ENCODE data around the gene PLPPR5. TPM values are rescaled to one million over a fixed set of nuclear protein-coding genes. Genes with fewer than 3 reads are reported as not detected.

The PLPPR5 gene
- total RNA-seq, 3 donors from 2014 or later (not counting 1 experiment from before 2014, with no cell fraction given), result not detected

DNA sequence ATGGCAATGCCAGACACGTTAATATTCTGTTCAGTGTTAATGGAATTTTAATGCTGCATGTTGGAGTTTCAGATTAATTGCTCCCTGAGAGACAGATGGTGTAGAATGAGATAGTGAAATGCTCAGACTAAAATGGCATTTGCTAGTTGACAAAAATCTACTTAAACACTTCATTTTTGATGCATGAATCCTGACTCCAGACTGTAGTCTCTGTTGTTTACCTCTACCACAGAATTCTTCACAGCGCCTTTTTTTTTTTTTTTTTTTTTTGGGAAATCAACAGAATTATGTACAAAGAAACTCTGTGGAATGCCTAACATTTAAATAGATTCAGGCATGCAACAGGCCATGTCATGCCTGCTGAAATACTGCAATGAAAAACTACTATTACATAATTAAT is 111.3 kb downstream of the PLPPR5 start:
- DNase-seq (no peak), ATAC-seq (no peak)
- 100% methylated on average over 1 of the region's 2 CpGs for WGBS (ENCODE audit: insufficient coverage)
- Histone ChIP-seq H3K36me3 (ENCODE audit: control insufficient read depth, insufficient read depth, low read length) (no peaks in the 10 kb centered on the region), H3K4me3 (ENCODE audit: low read length) (no peak overlapping the region), H3K4me1 (ENCODE audit: control insufficient read depth, insufficient read depth, low read length) (no peaks in the 10 kb centered on the region), H3K27ac (ENCODE audit: low read length) (no peak overlapping the region), H3K27me3 (ENCODE audit: control insufficient read depth, insufficient read depth, low read length) (no peaks in the 10 kb centered on the region), H3K9me3 (ENCODE audit: control insufficient read depth, insufficient read depth, low read length) (no peaks in the 10 kb centered on the region)
- Mint-ChIP-seq H3K4me3 (no peak overlapping the region), H3K27ac (no peak overlapping the region), H3K27me3 (ENCODE audit: low read depth in 2 of 2) (no peaks in the 10 kb centered on the region), H3K4me1 (no peaks in the 10 kb centered on the region), H3K9me3 (no peaks in the 10 kb centered on the region), H3K36me3 (no peaks in the 10 kb centered on the region)
- intact Hi-C loops (cut with micrococcal nuclease), result no loop called here
- TF ChIP-seq, protein P1, sequence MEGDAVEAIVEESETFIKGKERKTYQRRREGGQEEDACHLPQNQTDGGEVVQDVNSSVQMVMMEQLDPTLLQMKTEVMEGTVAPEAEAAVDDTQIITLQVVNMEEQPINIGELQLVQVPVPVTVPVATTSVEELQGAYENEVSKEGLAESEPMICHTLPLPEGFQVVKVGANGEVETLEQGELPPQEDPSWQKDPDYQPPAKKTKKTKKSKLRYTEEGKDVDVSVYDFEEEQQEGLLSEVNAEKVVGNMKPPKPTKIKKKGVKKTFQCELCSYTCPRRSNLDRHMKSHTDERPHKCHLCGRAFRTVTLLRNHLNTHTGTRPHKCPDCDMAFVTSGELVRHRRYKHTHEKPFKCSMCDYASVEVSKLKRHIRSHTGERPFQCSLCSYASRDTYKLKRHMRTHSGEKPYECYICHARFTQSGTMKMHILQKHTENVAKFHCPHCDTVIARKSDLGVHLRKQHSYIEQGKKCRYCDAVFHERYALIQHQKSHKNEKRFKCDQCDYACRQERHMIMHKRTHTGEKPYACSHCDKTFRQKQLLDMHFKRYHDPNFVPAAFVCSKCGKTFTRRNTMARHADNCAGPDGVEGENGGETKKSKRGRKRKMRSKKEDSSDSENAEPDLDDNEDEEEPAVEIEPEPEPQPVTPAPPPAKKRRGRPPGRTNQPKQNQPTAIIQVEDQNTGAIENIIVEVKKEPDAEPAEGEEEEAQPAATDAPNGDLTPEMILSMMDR (IDR thresholded peaks at IDR 0.05), result no peak

DNA sequence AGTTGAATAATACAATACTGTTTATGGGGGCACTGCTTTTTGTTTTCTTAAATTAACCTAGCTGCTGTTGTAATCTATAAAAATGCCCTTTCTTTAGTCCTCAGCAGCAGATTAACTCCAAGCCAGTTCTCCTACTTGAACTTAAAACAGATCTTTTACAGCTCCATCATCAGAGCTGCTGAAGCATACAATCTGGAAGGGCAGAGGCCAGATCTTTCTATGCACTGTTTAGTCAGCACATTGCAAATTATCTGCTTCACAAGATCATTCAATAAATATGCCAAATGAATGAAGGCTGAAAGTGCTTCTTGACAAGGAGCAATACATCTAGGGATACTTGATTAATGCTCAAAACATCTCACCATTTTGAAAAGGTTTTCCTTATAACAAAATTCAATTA is 115.8 kb downstream of the PLPPR5 start:
- ATAC-seq, result no peak
- Mint-ChIP-seq H3K4me1 (no peaks in the 10 kb centered on the region), H3K27me3 (ENCODE audit: low read depth in 2 of 2) (no peaks in the 10 kb centered on the region), H3K9me3 (no peaks in the 10 kb centered on the region), H3K27ac (no peak overlapping the region), H3K4me3 (no peak overlapping the region), H3K36me3 (no peaks in the 10 kb centered on the region)
- Histone ChIP-seq H3K36me3 (ENCODE audit: control insufficient read depth, insufficient read depth, low read length) (no peaks in the 10 kb centered on the region), H3K4me3 (ENCODE audit: low read length) (no peak overlapping the region), H3K4me1 (ENCODE audit: control insufficient read depth, insufficient read depth, low read length) (no peaks in the 10 kb centered on the region), H3K27ac (ENCODE audit: low read length) (no peak overlapping the region), H3K9me3 (ENCODE audit: control insufficient read depth, insufficient read depth, low read length) (no peaks in the 10 kb centered on the region), H3K27me3 (ENCODE audit: control insufficient read depth, insufficient read depth, low read length) (no peaks in the 10 kb centered on the region)
- TF ChIP-seq, protein P1 (IDR thresholded peaks at IDR 0.05), result no peak
- no peak for DNase-seq
- intact Hi-C loops (cut with micrococcal nuclease), result no loop called here

DNA sequence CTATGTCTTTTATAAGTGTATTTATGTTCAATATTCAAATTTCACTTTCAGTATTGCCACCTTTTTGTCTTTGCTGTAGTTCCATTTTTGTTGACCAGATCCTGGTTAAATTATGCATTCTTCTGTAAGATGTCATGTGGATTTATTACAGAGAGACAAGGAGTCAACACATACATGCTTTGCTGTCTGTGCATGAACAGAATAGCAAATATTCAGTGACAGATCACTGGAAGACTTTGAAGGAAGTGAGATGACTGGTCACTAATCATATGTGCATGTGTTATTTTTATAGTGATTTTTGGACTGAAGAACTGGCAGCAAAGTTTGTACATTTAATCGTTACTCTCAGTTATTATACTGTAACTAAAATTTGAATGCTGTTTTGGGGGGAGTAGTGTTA is 117.2 kb downstream of the PLPPR5 start:
- no peak for ATAC-seq
- Mint-ChIP-seq H3K4me3 (no peak overlapping the region), H3K27me3 (ENCODE audit: low read depth in 2 of 2) (no peaks in the 10 kb centered on the region), H3K9me3 (no peaks in the 10 kb centered on the region), H3K27ac (no peak overlapping the region), H3K4me1 (no peaks in the 10 kb centered on the region), H3K36me3 (no peaks in the 10 kb centered on the region)
- Histone ChIP-seq H3K4me1 (ENCODE audit: control insufficient read depth, insufficient read depth, low read length) (no peaks in the 10 kb centered on the region), H3K36me3 (ENCODE audit: control insufficient read depth, insufficient read depth, low read length) (no peaks in the 10 kb centered on the region), H3K27me3 (ENCODE audit: control insufficient read depth, insufficient read depth, low read length) (no peaks in the 10 kb centered on the region), H3K9me3 (ENCODE audit: control insufficient read depth, insufficient read depth, low read length) (no peaks in the 10 kb centered on the region), H3K27ac (ENCODE audit: low read length) (no peak overlapping the region), H3K4me3 (ENCODE audit: low read length) (no peak overlapping the region)
- TF ChIP-seq, protein P1 (IDR thresholded peaks at IDR 0.05), result no peak
- intact Hi-C loops (cut with micrococcal nuclease), result no loop called here
- no peak for DNase-seq
- WGBS (ENCODE audit: insufficient coverage), result 80% methylated on average over 1 of the region's 1 CpG

DNA sequence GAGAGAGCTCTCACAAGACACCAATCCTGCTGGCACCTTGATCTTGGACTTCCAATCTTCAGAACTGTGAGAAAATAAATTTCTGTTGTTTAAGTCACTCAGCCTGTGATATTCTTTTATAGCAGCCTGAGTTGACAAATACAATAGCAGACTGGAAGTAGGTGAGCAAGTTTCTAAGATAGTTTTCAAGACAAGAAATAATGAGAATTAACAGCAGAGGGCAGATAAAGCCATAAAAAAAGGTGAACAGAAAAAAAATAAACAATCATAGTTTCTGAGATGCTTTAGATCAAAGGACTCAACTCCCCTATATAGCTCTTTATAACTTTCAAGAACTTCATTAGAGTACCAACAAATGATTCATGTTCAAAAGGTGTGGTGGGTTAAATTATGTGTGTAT is 119.8 kb downstream of the PLPPR5 start:
- Histone ChIP-seq H3K4me1 (ENCODE audit: control insufficient read depth, insufficient read depth, low read length) (no peaks in the 10 kb centered on the region), H3K27me3 (ENCODE audit: control insufficient read depth, insufficient read depth, low read length) (peaks cover 2% of the 10 kb centered on the region), H3K4me3 (ENCODE audit: low read length) (no peak overlapping the region), H3K9me3 (ENCODE audit: control insufficient read depth, insufficient read depth, low read length) (peaks cover 6% of the 10 kb centered on the region), H3K27ac (ENCODE audit: low read length) (no peak overlapping the region), H3K36me3 (ENCODE audit: control insufficient read depth, insufficient read depth, low read length) (no peaks in the 10 kb centered on the region)
- TF ChIP-seq, protein P1 (IDR thresholded peaks at IDR 0.05), result no peak
- intact Hi-C loops (cut with micrococcal nuclease), result no loop called here
- no peak for DNase-seq
- Mint-ChIP-seq H3K36me3 (no peaks in the 10 kb centered on the region), H3K27ac (no peak overlapping the region), H3K27me3 (ENCODE audit: low read depth in 2 of 2) (peaks cover 0 to 3% of the 10 kb centered on the region in 2 donors), H3K4me3 (no peak overlapping the region), H3K4me1 (no peaks in the 10 kb centered on the region), H3K9me3 (no peaks in the 10 kb centered on the region)
- ATAC-seq, result no peak

Data from natural killer cell (primary cell).